Cardiac muscle cell (in vitro differentiated cells and primary cell): Measurements from ENCODE around the gene PACS2. TPM values are rescaled to one million over a fixed set of nuclear protein-coding genes. Genes with fewer than 3 reads are reported as not detected.

Source experiments
- DNase-seq, 2 donors: peaks; one replicate each; pipeline versions ENCODE4 v3.0.0 to v3.0.0-alpha.2; 2010 to 2017; ENCODE audit warnings: low read depth in 1 of 2, low spot score in 1 of 2
- H3K27ac ChIP-seq: fragments of 200-600 bp; sonication (generic); 2 replicates; pipeline ENCODE4 v1.5.1; 2016
- H3K27me3 ChIP-seq: fragments of 200-600 bp; sonication (generic); 2 replicates; pipeline ENCODE4 v1.6.0; 2016; ENCODE audit warnings: control low read depth
- H3K36me3 ChIP-seq: fragments of 200-600 bp; sonication (generic); 2 replicates; pipeline ENCODE4 v1.5.1; 2016; ENCODE audit warnings: control low read depth
- H3K4me1 ChIP-seq: fragments of 200-600 bp; sonication (generic); 2 replicates; pipeline ENCODE4 v1.8.1; 2017; ENCODE audit warnings: low read depth, mild to moderate bottlenecking, mixed run types
- H3K4me3 ChIP-seq: fragments of 200-600 bp; sonication (generic); 2 replicates; pipeline ENCODE4 v1.5.1; 2016; ENCODE audit warnings: mild to moderate bottlenecking
- H3K9me3 ChIP-seq: fragments of 200-600 bp; sonication (generic); 2 replicates; pipeline ENCODE4 v1.5.1; 2017; ENCODE audit warnings: low read depth, mild to moderate bottlenecking, control low read depth
- polyA plus RNA-seq: library from polyadenylated mRNA; unstranded; fragments of >200 nt; fragmentation: Nextera tagmentation; extraction: Ambion mirVana; gene quantifications from 2 replicates; pipeline ENCODE4 v1.2.1, GENCODE V29; 2016
- total RNA-seq: library from RNA; depleted of rRNA; stranded (reverse); fragments of >200 nt; gene quantifications from 2 replicates; pipeline ENCODE4 v1.2.3, GENCODE V29; 2016
- TF ChIP-seq, protein P1 (sequence below): IDR thresholded peaks from 2 replicates; pipeline ENCODE4 v1.5.1; 2012; ENCODE audit warnings: low read depth, mild to moderate bottlenecking, low read length

The PACS2 gene
- total and polyA plus RNA-seq, 2 experiments from 2014 or later, result 66.1 to 144 TPM

- Histone ChIP-seq H3K4me3 (no peak overlapping the region), H3K4me1 (no peaks in the 10 kb centered on the region), H3K36me3 (no peaks in the 10 kb centered on the region), H3K9me3 (no peaks in the 10 kb centered on the region), H3K27ac (no peak overlapping the region), H3K27me3 (no peaks in the 10 kb centered on the region)
- DNase-seq, result no peak
- TF ChIP-seq, protein P1, sequence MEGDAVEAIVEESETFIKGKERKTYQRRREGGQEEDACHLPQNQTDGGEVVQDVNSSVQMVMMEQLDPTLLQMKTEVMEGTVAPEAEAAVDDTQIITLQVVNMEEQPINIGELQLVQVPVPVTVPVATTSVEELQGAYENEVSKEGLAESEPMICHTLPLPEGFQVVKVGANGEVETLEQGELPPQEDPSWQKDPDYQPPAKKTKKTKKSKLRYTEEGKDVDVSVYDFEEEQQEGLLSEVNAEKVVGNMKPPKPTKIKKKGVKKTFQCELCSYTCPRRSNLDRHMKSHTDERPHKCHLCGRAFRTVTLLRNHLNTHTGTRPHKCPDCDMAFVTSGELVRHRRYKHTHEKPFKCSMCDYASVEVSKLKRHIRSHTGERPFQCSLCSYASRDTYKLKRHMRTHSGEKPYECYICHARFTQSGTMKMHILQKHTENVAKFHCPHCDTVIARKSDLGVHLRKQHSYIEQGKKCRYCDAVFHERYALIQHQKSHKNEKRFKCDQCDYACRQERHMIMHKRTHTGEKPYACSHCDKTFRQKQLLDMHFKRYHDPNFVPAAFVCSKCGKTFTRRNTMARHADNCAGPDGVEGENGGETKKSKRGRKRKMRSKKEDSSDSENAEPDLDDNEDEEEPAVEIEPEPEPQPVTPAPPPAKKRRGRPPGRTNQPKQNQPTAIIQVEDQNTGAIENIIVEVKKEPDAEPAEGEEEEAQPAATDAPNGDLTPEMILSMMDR, result no peak
Measured at GRCh38 chr14:105354541-105354940, 40.0 kb downstream of the PACS2 start.

GRCh38 chr14:105355049-105355575 is 40.6 kb downstream of the PACS2 start:
- no peaks in the 10 kb centered on the region for H3K27me3 ChIP-seq
- no peak overlapping the region for H3K4me3 ChIP-seq
- TF ChIP-seq, protein P1, result no peak
- H3K4me1 ChIP-seq, result no peaks in the 10 kb centered on the region
- DNase-seq, result no peak
- no peaks in the 10 kb centered on the region for H3K36me3 ChIP-seq
- no peaks in the 10 kb centered on the region for H3K9me3 ChIP-seq
- H3K27ac ChIP-seq, result no peak overlapping the region

- no peaks in the 10 kb centered on the region for H3K9me3 ChIP-seq
- no peak overlapping the region for H3K27ac ChIP-seq
- DNase-seq, result no peak
- H3K36me3 ChIP-seq, result peaks cover 4% of the 10 kb centered on the region
- no peaks in the 10 kb centered on the region for H3K27me3 ChIP-seq
- TF ChIP-seq, protein P1, result no peak
- H3K4me1 ChIP-seq, result no peaks in the 10 kb centered on the region
- H3K4me3 ChIP-seq, result no peak overlapping the region
Measured at GRCh38 chr14:105355850-105356604, 41.5 kb downstream of the PACS2 start.

GRCh38 chr14:105356927-105357326 is 42.4 kb downstream of the PACS2 start:
- Histone ChIP-seq H3K9me3 (no peaks in the 10 kb centered on the region), H3K27ac (no peak overlapping the region), H3K27me3 (no peaks in the 10 kb centered on the region), H3K36me3 (peaks cover 5% of the 10 kb centered on the region), H3K4me1 (no peaks in the 10 kb centered on the region), H3K4me3 (no peak overlapping the region)
- DNase-seq, result no peak
- TF ChIP-seq, protein P1, result no peak

DNA sequence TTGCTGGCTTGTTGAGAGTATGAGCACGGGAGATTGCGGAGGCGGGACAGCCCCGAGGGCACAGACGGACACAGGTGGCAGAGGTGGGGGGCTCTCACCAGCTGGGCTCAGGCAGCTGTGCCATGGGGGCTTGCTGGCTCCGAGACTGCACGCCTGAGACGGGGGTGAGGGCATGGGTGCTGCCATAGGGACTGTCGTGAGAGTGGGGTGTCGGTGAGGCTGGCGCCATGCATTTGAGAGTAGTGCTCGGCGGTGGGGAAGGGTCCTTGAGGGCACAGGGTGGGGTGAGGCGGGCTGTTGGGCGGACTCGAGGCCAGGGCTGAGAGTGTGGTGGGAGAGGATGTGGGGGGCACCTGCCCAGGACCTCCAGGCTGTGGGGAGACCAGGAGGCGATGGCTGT is 43.1 kb downstream of the PACS2 start:
- DNase-seq, result no peak
- peaks cover 5% of the 10 kb centered on the region for H3K36me3 ChIP-seq
- H3K9me3 ChIP-seq, result no peaks in the 10 kb centered on the region
- no peak overlapping the region for H3K4me3 ChIP-seq
- H3K4me1 ChIP-seq, result no peaks in the 10 kb centered on the region
- TF ChIP-seq, protein P1, result no peak
- H3K27me3 ChIP-seq, result no peaks in the 10 kb centered on the region
- no peak overlapping the region for H3K27ac ChIP-seq
